Bladder microvascular endothelial cell (primary cell): Measurements from ENCODE around the gene PTBP2. TPM values are rescaled to one million over a fixed set of nuclear protein-coding genes. Genes with fewer than 3 reads are reported as not detected.

Source experiments
- total RNA-seq: library from RNA; depleted of rRNA; stranded (reverse); fragments of >200 nt; gene quantifications from 2 replicates; pipeline ENCODE4 v1.2.3, GENCODE V29; 2014

Gene PTBP2, protein sequence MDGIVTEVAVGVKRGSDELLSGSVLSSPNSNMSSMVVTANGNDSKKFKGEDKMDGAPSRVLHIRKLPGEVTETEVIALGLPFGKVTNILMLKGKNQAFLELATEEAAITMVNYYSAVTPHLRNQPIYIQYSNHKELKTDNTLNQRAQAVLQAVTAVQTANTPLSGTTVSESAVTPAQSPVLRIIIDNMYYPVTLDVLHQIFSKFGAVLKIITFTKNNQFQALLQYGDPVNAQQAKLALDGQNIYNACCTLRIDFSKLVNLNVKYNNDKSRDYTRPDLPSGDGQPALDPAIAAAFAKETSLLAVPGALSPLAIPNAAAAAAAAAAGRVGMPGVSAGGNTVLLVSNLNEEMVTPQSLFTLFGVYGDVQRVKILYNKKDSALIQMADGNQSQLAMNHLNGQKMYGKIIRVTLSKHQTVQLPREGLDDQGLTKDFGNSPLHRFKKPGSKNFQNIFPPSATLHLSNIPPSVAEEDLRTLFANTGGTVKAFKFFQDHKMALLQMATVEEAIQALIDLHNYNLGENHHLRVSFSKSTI
- total RNA-seq: 10.7 and 32.9 TPM in 2 replicates

DNA sequence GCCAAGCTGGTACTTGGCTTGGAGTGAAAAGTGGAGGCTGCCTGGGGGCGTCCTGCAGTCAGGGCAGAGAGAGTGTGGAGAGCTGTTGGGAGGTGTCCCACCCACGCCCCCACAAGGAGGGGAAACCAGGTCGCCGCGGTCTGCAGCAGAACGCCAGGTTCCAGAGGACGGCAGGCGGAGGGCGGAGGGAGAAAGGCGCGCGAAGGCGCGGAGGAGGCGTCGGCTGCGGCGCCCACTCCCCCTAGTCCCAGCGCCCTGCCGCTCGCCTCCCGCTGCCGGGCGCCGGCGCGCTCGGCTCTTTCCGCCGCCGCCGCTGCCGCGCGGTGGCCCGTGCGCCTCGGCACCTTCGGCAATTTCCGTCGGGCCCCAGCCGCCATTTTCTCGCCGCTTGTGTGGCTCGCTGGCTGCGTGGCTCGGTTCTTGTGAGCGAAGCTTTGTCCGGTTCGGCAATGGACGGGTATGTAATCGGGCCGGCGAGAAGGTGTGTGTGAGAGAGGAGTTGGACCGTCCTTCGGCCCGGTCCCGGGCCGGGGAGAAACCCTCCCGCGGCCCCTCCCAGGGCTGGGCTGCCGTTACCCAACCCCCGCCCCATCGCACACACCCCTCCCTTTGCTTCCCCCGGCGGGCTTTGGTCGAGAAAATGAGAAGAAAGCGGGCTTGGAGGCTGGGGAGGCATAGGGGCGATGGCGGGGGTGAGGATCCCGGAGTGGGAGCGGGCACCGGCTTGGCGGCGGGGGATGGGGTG lies at the start of gene PTBP2:
TSS of gene PTBP2 (plus strand) at position 369 of the 745 bp plus-strand sequence. CDS start at position 450, 81 bp downstream.

